ENCODE results near the gene SLC35A1.

GRCh38 chr6:87514831-87515230 lies 42.1 kb downstream of the SLC35A1 start:
- TF ChIP-seq POLR2AphosphoS5 (IDR thresholded peaks at IDR 0.05) (no peak), CTCF (IDR thresholded peaks at IDR 0.05 in 8 of 11, conservative IDR thresholded peaks at IDR 0.05 in 3 of 11) (no peak), POLR2A (IDR thresholded peaks at IDR 0.05) (no peak)
